Fibroblast of the aortic adventitia (primary cell): ENCODE data around the gene CCDC51. TPM values are rescaled to one million over a fixed set of nuclear protein-coding genes. Genes with fewer than 3 reads are reported as not detected.
A peak's percentile ranks its signal among the peaks of the same experiment; 100 is the strongest.

Experiments
- DNase-seq: peaks from one replicate; pipeline ENCODE4 v3.0.0-alpha.2; 2010; ENCODE audit warnings: low read depth
- H3K4me3 ChIP-seq: 2 replicates; pipeline ENCODE4 v1.5.1; 2011; ENCODE audit warnings: low read depth, mild to moderate bottlenecking, control low read depth, low read length, moderate library complexity
- CTCF ChIP-seq: IDR thresholded peaks from 2 replicates; pipeline ENCODE4 v1.5.1; 2011; ENCODE audit warnings: mild to moderate bottlenecking, low read length, control low read depth, inconsistent platforms; ENCODE audit not compliant: insufficient read depth
- total RNA-seq: library from RNA; depleted of rRNA; stranded (reverse); fragments of >200 nt; gene quantifications from 2 replicates; pipeline ENCODE4 v1.2.3, GENCODE V29; 2012; ENCODE audit warnings: low replicate concordance

CCDC51 gene
- total RNA-seq, 1 donor: 19.3 TPM

- TF ChIP-seq CTCF: no peak
- H3K4me3 ChIP-seq: no peak overlapping the region
- no peak for DNase-seq
These were observed 2.1 kb downstream of the CCDC51 start for GRCh38 chr3:48437812-48438211.

- TF ChIP-seq CTCF: no peak
- DNase-seq: no peak
- H3K4me3 ChIP-seq: no peak overlapping the region
These were observed 3.1 kb downstream of the CCDC51 start for GRCh38 chr3:48436855-48437254.

GRCh38 chr3:48436477-48436787, 3.5 kb downstream of the CCDC51 start:
- H3K4me3 ChIP-seq: no peak overlapping the region
- TF ChIP-seq CTCF: no peak
- DNase-seq: no peak

GRCh38 chr3:48435774-48436476, 4.0 kb downstream of the CCDC51 start:
- DNase-seq: peak; percentile 85
- peak; percentile 100 for TF ChIP-seq CTCF
- H3K4me3 ChIP-seq: no peak overlapping the region

- TF ChIP-seq CTCF: no peak
- DNase-seq: no peak
- no peak overlapping the region for H3K4me3 ChIP-seq
These were observed 4.7 kb downstream of the CCDC51 start for GRCh38 chr3:48435223-48435595.

GRCh38 chr3:48434591-48435222, 5.2 kb downstream of the CCDC51 start:
- no peak for TF ChIP-seq CTCF
- DNase-seq: no peak
- H3K4me3 ChIP-seq: no peak overlapping the region

- peak overlapping the region; percentile 65 for H3K4me3 ChIP-seq
- DNase-seq: peak; percentile 92
- no peak for TF ChIP-seq CTCF
These were observed 6.3 kb downstream of the CCDC51 start for GRCh38 chr3:48433472-48434118.
